CD14-positive monocyte (primary cell): Measurements from ENCODE around the gene ZNF501. TPM values are rescaled to one million over a fixed set of nuclear protein-coding genes. Genes with fewer than 3 reads are reported as not detected.

ENCODE experiments used
- DNase-seq, 3 donors: peaks; one replicate each; pipeline ENCODE4 v3.0.0-alpha.2; 2011 to 2022
- H2AFZ ChIP-seq: 2 replicates; pipeline ENCODE4 v1.6.0; 2012; ENCODE audit warnings: mild to moderate bottlenecking, low read depth, low read length, inconsistent platforms; ENCODE audit not compliant: insufficient read depth, poor library complexity, severe bottlenecking
- H3K27ac ChIP-seq, 2 donors: 1 replicate in 1 of 2; 2 replicates in 1 of 2; pipeline ENCODE4 v1.5.1; 2012 to 2013; ENCODE audit warnings: low read length in 2 of 2, control low read depth in 1 of 2, inconsistent platforms in 1 of 2, low read depth in 1 of 2, mild to moderate bottlenecking in 1 of 2
- H3K27me3 ChIP-seq, 2 donors: one replicate each; pipeline versions ENCODE4 v1.6.0 to v1.6.1; 2011 to 2013; ENCODE audit warnings: low read length in 2 of 2; ENCODE audit not compliant: control insufficient read depth in 2 of 2, insufficient read depth in 2 of 2
- H3K36me3 ChIP-seq, 2 donors: replicated peaks in 1 of 2; 1 replicate in 1 of 2; 2 replicates in 1 of 2; pipeline versions ENCODE4 v1.5.1 to v1.6.1; 2012 to 2013; ENCODE audit warnings: low read length in 2 of 2, control low read depth in 1 of 2, inconsistent platforms in 1 of 2, mild to moderate bottlenecking in 1 of 2; ENCODE audit not compliant: insufficient read depth in 2 of 2, control insufficient read depth in 1 of 2
- H3K4me1 ChIP-seq, 2 donors: 1 replicate in 1 of 2; 2 replicates in 1 of 2; pipeline versions ENCODE4 v1.5.1 to v1.6.1; 2012 to 2013; ENCODE audit warnings: low read length in 2 of 2, control low read depth in 1 of 2, inconsistent platforms in 1 of 2, mild to moderate bottlenecking in 1 of 2, moderate library complexity in 1 of 2; ENCODE audit not compliant: insufficient read depth in 2 of 2, control insufficient read depth in 1 of 2
- H3K4me2 ChIP-seq: replicated peaks from 2 replicates; pipeline ENCODE3; 2012; ENCODE audit warnings: low read length, moderate library complexity, mild to moderate bottlenecking; ENCODE audit not compliant: poor library complexity, severe bottlenecking; ENCODE audit errors: extremely low read depth
- H3K4me3 ChIP-seq, 3 experiments: fragments of 200-600 bp in 1 of 3; sonication (generic) in 1 of 3; replicated peaks in 1 of 3; 1 replicate in 2 of 3; 2 replicates in 1 of 3; pipeline ENCODE4 v1.5.1; 2011 to 2013; ENCODE audit warnings: low read length in 3 of 3, mild to moderate bottlenecking in 3 of 3, control low read depth in 2 of 3, low read depth in 2 of 3, inconsistent platforms in 1 of 3, moderate library complexity in 1 of 3
- H3K79me2 ChIP-seq: 2 replicates; pipeline ENCODE4 v1.6.0; 2012; ENCODE audit warnings: mild to moderate bottlenecking, control low read depth, inconsistent platforms, low read length, moderate library complexity; ENCODE audit not compliant: insufficient read depth
- H3K9ac ChIP-seq: 2 replicates; pipeline ENCODE4 v1.6.0; 2017; ENCODE audit warnings: low read length, mild to moderate bottlenecking; ENCODE audit not compliant: insufficient read depth, poor library complexity, severe bottlenecking
- H3K9me3 ChIP-seq, 2 donors: replicated peaks in 1 of 2; 1 replicate in 1 of 2; 2 replicates in 1 of 2; pipeline versions ENCODE4 v1.5.1 to v1.6.1; 2012 to 2013; ENCODE audit warnings: low read length in 2 of 2, control low read depth in 1 of 2; ENCODE audit not compliant: control insufficient read depth in 1 of 2, insufficient read depth in 1 of 2
- H4K20me1 ChIP-seq: 2 replicates; pipeline ENCODE4 v1.6.0; 2012; ENCODE audit warnings: mild to moderate bottlenecking, low read length, control low read depth, moderate library complexity; ENCODE audit not compliant: insufficient read depth
- H3K27ac Mint-ChIP-seq, 7 donors: one replicate each; pipeline ENCODE4 v1.8.0; 2020; ENCODE audit warnings: mild to moderate bottlenecking in 7 of 7, mixed read lengths in 7 of 7, moderate library complexity in 6 of 7, inconsistent platforms in 2 of 7
- H3K27me3 Mint-ChIP-seq, 3 donors: one replicate each; pipeline ENCODE4 v1.8.0; 2021 to 2022; ENCODE audit warnings: low read depth in 3 of 3, mild to moderate bottlenecking in 3 of 3, mixed read lengths in 3 of 3, moderate library complexity in 3 of 3, inconsistent platforms in 1 of 3
- H3K36me3 Mint-ChIP-seq, 2 donors: one replicate each; pipeline ENCODE4 v1.8.0; 2020; ENCODE audit warnings: mixed read lengths in 2 of 2, inconsistent platforms in 1 of 2, mild to moderate bottlenecking in 1 of 2
- H3K4me1 Mint-ChIP-seq: one replicate; pipeline ENCODE4 v1.8.0; 2020; ENCODE audit warnings: mild to moderate bottlenecking, mixed read lengths
- H3K4me3 Mint-ChIP-seq, 2 donors: one replicate each; pipeline ENCODE4 v1.8.0; 2020; ENCODE audit warnings: mild to moderate bottlenecking in 2 of 2, mixed read lengths in 2 of 2, moderate library complexity in 1 of 2
- H3K9me3 Mint-ChIP-seq, 7 donors: one replicate each; pipeline ENCODE4 v1.8.0; 2020 to 2022; ENCODE audit warnings: mixed read lengths in 7 of 7, mild to moderate bottlenecking in 6 of 7, moderate library complexity in 6 of 7, inconsistent platforms in 2 of 7
- WGBS: methylation state at CpG from one replicate; pipeline ENCODE4 v1.1.5; 2013; ENCODE audit warnings: missing lambda C conversion rate; ENCODE audit not compliant: insufficient coverage; 5-methylcytosine and 5-hydroxymethylcytosine counted together
- intact Hi-C, 2 donors: fragments of 100-400 bp; cut with micrococcal nuclease; formaldehyde crosslinking; loops; one replicate each; pipeline versions ENCODE4 v1.15.0 to v1.15.1; 2023
- polyA plus RNA-seq, 3 donors: library from polyadenylated mRNA; depleted of rRNA in 1 of 3; unstranded in 2 of 3; stranded (reverse) in 1 of 3; fragments of 300-500 nt in 2 of 3; fragments of >200 nt in 1 of 3; fragmentation: Illumina TruSeq in 2 of 3; gene quantifications; 1 replicate in 2 of 3; 2 replicates in 1 of 3; pipeline ENCODE4 v1.2.3, GENCODE V29; 2012 to 2021
- TF ChIP-seq, protein P1 (sequence below): fragments of 200-600 bp; IDR thresholded peaks from one replicate; pipeline ENCODE4 v1.8.0; 2022; ENCODE audit warnings: antibody characterized with exemption, mild to moderate bottlenecking

The ZNF501 gene
- polyA plus RNA-seq, 3 donors: 0.08 to 0.59 (median 0.35) TPM

- no peak overlapping the region for H3K4me3 Mint-ChIP-seq
Measured at GRCh38 chr3:44721231-44722102, 8.0 kb upstream of the ZNF501 start.

DNA sequence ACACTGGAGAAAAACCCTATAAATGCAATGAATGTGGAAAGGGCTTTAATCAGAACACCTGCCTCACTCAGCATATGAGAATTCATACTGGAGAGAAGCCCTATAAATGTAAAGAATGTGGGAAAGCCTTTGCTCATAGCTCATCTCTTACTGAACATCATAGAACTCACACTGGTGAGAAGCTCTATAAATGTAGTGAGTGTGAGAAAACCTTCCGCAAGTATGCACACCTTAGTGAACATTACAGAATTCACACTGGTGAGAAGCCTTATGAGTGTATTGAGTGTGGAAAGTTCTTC is 7.4 kb upstream of the ZNF501 start:
- H3K9ac ChIP-seq: no peak overlapping the region
- peaks cover 73 to 95% of the 10 kb centered on the region in 2 donors for H3K9me3 ChIP-seq
- no peak for DNase-seq
- H3K79me2 ChIP-seq: no peaks in the 10 kb centered on the region
- peaks cover 6 to 37% of the 10 kb centered on the region in 2 donors for H3K36me3 ChIP-seq
- no peaks in the 10 kb centered on the region for H3K27me3 ChIP-seq
- H3K4me3 ChIP-seq: peak overlapping the region in 1 of 3 experiments; percentile 2
- H3K27ac ChIP-seq: no peak overlapping the region
- H3K27me3 Mint-ChIP-seq: peaks cover 0 to 3% (median 0%) of the 10 kb centered on the region in 3 donors
- peaks cover 11 to 26% of the 10 kb centered on the region in 2 donors for H3K36me3 Mint-ChIP-seq
- H3K4me2 ChIP-seq: no peak overlapping the region
- no peak overlapping the region for H3K4me3 Mint-ChIP-seq
- no peak overlapping the region for H3K27ac Mint-ChIP-seq
- H4K20me1 ChIP-seq: no peaks in the 10 kb centered on the region
- TF ChIP-seq, protein P1, sequence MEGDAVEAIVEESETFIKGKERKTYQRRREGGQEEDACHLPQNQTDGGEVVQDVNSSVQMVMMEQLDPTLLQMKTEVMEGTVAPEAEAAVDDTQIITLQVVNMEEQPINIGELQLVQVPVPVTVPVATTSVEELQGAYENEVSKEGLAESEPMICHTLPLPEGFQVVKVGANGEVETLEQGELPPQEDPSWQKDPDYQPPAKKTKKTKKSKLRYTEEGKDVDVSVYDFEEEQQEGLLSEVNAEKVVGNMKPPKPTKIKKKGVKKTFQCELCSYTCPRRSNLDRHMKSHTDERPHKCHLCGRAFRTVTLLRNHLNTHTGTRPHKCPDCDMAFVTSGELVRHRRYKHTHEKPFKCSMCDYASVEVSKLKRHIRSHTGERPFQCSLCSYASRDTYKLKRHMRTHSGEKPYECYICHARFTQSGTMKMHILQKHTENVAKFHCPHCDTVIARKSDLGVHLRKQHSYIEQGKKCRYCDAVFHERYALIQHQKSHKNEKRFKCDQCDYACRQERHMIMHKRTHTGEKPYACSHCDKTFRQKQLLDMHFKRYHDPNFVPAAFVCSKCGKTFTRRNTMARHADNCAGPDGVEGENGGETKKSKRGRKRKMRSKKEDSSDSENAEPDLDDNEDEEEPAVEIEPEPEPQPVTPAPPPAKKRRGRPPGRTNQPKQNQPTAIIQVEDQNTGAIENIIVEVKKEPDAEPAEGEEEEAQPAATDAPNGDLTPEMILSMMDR: no peak
- no peaks in the 10 kb centered on the region for H3K4me1 Mint-ChIP-seq
- H2AFZ ChIP-seq: no peak overlapping the region
- H3K9me3 Mint-ChIP-seq: peaks cover 48 to 96% (median 88%) of the 10 kb centered on the region in 7 donors
- intact Hi-C loops: no loop called here
- no CpG with 5 or more reads among the region's 1 CpG for whole genome bisulfite sequencing
- no peaks in the 10 kb centered on the region for H3K4me1 ChIP-seq

More at GRCh38 chr3:44721231-44722102, 8.0 kb upstream of the ZNF501 start:
- H3K36me3 Mint-ChIP-seq: peaks cover 14 to 29% of the 10 kb centered on the region in 2 donors
- Histone ChIP-seq H3K9me3 (peaks cover 67 to 96% of the 10 kb centered on the region in 2 donors), H3K4me2 (no peak overlapping the region), H3K36me3 (peaks cover 6 to 37% of the 10 kb centered on the region in 2 donors), H3K27ac (no peak overlapping the region), H3K4me1 (no peaks in the 10 kb centered on the region), H3K27me3 (no peaks in the 10 kb centered on the region), H4K20me1 (no peaks in the 10 kb centered on the region), H3K4me3 (peak overlapping the region in 1 of 3 experiments; percentile 2), H2AFZ (no peak overlapping the region), H3K79me2 (no peaks in the 10 kb centered on the region), H3K9ac (no peak overlapping the region)
- H3K27me3 Mint-ChIP-seq: peaks cover 0 to 1% (median 0%) of the 10 kb centered on the region in 3 donors
- peaks cover 50 to 96% (median 88%) of the 10 kb centered on the region in 7 donors for H3K9me3 Mint-ChIP-seq
- TF ChIP-seq, protein P1: no peak
- H3K27ac Mint-ChIP-seq: no peak overlapping the region
- DNase-seq: no peak
- intact Hi-C loops: no loop called here
- no peaks in the 10 kb centered on the region for H3K4me1 Mint-ChIP-seq
- WGBS: no CpG with 5 or more reads among the region's 10 CpGs
